ENCODE data around the gene PKP1.

Gene PKP1

DNA sequence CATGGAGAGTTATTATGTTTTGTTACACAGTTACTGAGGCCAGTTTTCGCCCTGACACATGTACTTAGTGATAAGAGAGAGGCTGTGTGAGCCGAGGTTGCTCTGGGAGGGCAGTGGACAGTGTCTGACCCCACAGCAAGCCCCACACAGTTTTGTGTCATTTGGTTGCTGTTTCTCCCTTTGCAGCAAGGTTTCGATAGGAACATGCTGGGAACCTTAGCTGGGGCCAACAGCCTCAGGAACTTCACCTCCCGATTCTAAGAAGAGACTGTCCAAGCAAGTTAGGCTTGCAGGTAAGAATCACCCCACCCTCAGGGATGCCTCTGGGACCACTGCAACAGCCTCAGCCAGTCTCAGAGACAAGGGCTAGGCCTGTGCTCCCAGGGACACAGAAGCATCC is 45.3 kb downstream of the PKP1 start:
- DNase-seq (ENCODE audit: low read depth): no peak

DNA sequence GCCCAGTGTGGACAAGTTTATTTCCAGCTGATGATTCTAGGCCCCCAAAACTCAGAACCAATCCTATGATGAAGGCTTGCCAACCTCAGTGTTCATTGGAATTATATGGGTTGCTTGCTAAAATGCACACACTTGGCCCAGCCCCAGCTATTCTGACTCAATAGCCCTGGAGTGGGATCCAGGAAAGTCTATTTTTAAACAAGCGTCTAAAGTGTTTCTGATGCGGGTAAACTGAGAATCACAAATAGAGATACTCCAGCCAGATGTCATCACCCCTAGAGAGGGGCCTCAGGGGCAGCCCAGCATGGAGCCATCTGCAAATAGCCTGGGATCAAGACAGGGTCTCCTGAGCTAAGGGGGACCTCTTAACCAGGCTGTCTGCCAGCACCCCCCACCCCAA is 46.0 kb downstream of the PKP1 start:
- no peak for DNase-seq (ENCODE audit: low read depth)

DNA sequence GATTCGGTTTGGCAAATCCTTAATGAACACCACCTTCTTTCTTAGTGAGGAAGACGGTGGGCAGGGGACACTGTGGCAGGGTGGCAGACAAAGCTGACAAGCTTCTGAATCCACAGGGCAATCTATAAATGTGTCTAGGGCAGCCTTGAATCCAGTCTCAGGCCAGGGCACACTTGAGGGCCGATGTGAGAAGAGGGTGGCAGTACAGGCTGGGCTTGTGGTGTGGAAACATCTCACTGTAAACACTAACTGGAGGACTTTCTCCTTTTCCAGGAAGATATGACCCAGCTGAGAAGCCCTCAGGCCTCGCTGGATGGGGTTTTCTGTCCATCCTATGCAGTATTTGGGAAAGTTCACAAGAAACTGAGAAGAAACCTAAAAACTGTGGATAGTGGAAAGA is 46.5 kb downstream of the PKP1 start:
- no peak for DNase-seq (ENCODE audit: low read depth)

DNA sequence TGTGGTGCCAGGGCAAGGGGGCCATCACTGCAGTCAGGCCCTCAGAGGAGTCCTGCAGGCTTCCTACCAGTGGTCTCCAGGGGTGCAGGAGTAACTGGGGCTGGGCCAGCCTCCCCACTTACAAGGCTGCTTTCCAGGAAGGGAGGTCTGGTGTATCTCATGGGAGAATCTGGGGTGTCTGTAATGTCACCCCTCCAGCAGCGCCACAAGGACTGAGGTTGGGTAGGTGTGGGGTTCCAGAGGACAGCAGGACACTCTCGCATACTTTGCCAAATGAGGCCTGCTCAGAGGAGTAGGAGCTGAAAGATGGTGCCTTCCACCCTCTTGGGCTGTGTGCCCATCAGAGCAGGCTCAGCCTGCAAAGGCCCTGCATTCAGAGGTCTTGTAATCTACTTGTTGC is 47.2 kb downstream of the PKP1 start:
- no peak for DNase-seq (ENCODE audit: low read depth)

DNA sequence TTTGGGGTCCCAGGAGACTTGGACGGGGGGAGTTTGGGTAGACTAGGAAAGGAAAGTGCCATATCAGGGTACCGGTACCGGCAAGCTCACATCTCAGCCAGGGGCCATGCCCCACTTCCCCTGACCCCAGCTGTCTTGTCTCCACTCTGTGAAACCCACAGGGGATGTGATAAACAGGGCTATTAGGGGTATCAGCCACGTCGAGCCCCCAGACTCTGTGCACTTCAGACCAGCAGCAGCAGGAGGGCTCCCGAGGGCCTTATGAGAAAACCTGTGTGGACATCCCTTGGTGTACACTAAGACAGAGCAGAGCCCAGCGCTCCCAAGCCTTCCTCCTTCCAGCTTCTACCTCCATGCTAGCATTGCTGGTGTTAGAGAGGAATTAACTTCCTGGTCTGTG is 47.9 kb downstream of the PKP1 start:
- no peak for DNase-seq (ENCODE audit: low read depth)

DNA sequence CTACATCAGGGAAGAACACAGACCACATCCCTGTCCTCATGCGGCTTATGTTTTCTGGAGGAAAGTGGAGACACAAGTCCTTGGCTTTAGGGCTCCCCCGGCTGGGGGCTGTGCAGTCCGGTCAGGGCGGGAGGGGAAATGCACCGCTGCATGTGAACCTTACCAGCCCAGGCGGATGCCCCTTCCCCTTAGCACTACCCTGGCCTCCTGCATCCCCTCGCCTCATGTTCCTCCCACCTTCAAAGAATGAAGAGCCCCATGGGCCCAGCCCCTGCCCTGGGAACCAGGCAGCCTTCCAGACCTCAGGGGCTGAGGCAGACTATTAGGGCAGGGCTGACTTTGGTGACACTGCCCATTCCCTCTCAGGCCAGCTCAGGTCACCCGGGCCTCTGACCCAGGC is 48.7 kb downstream of the PKP1 start:
- no peak for DNase-seq (ENCODE audit: low read depth)

DNA sequence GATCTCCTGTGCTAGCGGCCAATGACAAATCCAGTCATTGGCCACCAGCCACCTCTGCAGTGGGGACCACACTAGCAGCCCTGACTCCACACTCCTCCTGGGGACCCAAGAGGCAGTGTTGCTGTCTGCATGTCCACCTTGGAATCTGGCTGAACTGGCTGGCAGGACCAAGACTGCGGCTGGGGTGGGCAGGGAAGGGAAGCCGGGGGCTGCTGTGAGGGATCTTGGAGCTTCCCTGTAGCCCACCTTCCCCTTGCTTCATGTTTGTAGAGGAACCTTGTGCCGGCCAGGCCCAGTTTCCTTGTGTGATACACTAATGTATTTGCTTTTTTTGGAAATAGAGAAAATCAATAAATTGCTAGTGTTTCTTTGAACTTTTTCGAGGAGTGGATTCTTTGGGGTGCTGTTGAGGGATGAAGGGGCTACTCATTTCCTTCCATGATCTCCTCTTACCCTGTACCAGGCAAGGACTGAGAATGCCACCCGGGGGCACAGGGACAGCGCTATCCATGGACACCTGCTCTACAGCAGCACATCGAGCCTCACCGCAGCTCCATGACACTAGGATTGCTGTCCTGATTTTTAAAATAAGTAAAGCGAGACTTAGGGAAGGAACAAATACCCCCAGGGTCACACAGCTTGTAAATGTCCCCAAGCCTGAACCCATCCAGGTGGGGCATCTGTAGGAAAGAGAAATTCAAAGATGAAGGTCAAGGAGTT is 49.5 kb downstream of the PKP1 start:
- DNase-seq (ENCODE audit: low read depth): no peak

DNA sequence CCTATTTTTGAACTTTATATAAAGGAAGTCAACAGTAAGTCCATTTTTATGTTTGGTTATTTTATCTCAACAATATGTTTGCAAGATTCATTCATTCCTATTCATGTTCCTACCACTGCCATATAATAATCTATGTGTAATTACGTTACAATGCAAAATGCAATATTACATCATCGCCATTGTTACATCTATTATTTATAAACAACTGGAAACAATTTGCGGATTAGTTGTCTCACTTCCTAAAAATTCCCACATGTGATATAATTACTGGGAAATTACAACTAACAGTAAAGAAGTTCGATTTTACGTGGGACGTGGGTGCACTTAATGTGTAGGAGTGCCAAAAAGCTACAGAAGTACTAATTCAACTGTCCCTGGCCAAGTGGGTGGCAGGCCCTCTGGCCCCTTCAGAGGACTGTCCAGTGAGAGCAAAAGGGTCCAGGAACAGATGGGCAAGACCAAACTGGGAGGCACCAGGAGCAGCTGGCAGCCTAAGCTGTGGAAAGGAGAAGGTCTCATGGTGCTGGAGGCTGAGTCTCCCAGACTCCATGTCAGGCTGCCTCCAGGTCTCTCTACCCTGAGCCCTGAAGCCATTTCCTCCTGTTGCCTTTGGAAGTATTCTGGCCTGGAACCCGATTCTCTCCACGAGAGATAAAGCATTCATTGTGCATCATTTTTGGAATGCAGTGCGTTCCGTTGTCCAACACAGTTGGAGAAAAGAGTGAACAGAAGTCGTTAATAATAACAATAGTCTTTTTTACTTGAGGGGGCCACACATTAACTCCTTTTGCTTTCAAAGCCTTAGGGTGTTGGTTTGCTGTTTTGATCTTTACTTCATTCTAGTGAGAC is 51.2 kb downstream of the PKP1 start:
- DNase-seq (ENCODE audit: low read depth): no peak

DNA sequence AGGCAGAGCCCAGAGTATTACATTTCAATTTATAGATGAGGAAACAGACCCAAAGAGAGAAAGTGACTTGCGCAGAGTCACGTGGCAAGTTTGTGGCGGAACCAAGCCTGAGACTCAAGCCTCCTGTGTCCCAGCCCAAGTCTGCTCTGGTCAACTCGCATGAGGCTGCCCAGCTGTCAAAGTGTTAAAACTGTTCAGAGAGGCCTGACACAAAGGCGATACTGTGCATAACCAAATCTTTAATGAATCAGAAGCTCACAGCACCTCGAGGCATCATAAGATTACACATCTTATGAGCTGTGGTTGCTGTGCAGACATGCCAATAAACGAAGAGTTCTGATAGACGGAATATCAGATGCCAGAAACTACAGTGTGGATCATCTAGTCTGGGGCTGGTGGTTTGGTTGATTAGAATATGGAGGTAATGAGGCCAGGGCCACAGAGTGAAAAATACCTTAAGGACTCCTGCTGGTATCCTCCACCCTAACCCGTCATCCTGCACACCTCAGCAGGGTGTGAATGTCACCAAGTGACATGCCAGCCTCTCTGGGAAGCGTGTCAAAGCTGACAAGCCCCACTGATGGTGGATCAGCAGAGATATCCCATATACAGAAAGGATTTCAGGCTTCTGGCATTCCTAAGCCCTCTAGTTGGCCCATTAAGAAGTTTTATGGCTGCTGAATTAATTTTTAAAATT is 52.0 kb downstream of the PKP1 start:
- no peak for DNase-seq (ENCODE audit: low read depth)

DNA sequence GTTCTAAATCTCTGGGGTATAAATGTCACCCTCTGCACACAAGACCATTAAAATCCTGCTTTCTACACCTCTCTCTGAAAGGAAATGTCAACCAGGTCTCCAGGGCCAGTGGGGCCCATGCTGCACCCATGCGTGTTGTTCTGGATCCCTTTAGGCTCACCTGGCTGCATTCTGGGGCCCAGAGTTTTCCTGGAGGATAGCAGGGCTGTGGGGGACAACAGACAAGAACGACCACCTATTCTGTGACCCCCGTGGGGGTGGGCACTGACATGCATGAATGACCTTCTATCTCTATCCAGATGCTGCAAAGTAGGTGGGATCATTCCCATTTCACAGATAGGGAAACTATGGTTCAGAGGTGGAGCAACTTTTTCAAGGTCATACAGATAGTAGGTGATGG is 52.6 kb downstream of the PKP1 start:
- no peak for DNase-seq (ENCODE audit: low read depth)

DNA sequence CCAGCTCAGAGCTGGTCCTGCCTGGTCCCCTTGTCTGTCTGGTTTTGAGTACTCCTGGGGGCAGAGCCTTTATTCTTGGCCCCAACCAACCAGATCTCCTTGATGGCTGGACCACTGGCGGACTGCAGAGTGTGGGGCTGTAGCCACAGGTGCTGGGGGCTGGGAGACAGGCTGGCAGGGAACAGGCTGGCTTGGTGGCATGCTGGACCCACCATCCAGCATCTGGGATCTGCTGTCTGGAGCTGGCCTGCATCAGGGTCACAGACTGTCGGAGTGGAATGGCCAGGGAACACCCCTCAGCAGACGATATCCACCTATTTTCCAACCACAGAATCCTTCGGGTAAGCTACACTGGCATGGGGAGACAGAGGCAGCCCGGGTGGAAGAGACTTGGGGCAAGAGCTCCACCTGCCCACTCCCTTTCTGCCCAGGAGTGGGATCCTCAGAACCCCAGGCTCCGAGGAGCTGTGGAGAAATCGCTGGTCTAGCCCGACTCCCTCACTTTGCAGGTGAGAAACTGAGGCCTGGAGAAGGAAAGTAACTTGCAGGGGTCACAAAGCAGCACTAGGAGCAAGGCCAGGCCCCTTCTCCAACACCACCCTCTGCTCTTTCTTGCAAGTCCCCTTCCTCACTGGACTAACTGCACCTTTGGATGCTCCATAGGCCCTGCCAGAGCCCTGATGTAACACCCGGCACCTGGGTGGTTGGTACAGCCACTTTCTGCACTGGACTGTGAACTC is 53.6 kb downstream of the PKP1 start:
- no peak for DNase-seq (ENCODE audit: low read depth)

DNA sequence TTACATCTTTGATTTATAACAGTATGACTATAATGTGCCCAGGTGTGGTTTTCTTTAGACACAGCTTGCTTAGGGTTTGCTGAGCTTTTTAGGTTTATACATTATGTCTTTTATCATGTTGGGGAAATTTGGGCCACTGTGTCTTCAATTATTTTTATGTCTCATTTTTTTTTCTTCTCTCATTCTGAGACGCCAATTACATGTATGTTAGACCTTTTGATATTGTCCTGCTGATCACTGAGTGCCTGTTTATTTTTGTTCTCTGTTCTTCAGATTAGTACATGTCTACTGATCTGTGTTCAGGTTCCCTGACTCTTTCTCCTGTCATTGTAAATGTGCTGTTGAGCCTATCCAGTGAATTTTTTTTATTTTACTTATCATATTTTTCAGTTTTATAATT is 58.1 kb downstream of the PKP1 start:
- no peak for DNase-seq (ENCODE audit: low read depth)

DNA sequence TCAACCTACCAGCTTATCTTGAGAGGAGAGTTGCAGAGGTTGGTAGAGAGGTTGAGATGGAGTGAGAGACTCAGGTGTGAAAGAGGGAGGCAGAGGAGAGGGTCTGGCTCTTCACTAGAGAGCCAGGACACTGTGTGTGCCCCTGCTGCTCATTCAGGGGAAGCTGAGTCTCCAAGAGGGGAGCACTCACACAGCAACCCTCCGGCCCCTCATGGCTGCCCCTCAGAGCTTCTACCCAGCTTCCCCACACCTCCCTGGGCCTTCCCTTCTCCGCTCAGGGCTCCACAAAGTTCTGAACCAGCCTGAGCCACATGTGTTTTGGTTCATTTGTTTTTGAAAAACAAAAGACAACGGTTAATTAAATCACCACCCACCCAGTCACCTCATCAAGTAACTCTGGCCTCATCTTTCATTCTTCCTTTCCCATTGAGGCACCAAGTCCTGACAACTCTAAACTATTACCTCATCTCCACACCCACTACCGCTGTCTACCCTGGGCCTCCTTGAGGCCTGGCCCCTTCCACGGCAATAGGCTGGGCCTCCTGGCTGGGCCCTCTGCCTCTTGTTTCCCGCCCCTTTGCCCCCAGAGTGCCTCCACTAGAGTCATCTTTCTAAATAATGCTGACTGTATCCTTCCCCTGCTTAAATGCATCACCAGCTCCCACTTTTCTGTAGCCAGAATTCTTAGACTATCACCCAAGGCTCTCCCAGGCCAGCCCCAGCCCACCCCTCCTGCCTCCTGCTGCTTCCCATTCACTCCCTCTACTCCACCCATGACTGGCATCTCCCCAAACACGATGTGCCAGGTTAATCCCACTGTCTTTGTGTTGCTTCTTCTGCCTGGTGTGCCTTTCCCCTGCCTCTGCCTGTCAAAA is 61.1 kb downstream of the PKP1 start:
- no peak for DNase-seq (ENCODE audit: low read depth)

DNA sequence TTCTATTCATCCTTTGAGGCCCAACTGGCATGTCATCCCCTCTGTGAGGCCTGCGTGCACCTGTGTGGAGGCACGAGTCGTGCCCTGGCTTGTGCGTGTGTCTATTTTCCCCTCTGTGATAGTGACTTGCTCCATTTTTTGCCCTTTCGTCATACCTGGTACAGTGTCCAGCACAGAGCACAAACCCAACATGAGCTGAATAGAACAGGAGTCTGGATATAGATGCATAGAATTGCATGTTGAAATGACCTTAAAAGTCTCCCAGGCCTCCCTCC is 61.7 kb downstream of the PKP1 start:
- no peak for DNase-seq (ENCODE audit: low read depth)

DNA sequence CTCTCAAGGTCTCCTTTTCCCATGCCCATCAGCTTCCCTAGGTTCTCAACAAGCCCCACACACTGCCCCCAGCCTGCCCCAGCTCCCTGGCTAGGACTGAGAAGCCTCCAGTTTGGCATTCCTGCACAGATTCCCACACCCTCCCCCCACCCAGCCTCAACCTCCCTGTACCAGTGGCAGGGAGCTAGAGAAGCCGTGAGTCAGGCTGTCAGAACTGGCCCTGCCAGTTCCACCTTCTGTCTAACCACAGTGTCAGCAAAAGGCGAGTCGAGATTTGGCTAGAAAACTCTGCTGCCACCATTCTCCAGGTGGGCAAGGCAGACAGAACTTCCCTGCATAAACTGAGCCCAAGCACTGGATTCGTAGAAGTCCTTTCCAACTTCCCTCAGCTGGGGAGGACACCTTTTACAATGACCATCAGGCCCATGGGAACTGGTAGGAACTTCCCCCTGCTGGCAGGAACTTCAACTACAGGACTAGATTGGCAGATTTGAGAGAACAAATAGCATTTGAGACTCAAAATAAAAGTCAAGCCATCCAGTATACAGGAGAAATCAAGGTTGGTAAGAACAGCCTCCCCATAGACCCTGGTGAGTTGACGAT is 63.1 kb downstream of the PKP1 start:
- no peak for DNase-seq (ENCODE audit: low read depth)

DNA sequence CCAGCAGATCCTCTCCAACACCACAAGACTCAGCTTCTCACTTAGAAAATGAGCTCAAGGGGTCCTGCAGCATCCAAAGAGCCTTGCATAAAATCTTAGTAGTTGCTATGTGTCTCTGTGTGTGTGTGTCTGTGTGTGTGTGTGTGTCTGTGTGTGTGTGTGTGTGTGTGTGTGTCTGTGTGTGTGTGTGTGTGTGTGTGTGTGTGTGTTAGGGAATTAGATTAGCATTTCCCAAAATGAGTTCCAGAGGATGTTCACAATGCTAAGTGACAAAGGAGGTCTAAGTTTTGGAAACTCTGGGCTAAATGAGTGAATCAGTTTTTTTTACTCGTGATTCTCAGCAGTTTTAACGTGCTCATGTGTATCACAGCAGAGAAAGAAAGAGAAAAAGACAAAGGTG is 63.7 kb downstream of the PKP1 start:
- DNase-seq (ENCODE audit: low read depth): no peak

DNA sequence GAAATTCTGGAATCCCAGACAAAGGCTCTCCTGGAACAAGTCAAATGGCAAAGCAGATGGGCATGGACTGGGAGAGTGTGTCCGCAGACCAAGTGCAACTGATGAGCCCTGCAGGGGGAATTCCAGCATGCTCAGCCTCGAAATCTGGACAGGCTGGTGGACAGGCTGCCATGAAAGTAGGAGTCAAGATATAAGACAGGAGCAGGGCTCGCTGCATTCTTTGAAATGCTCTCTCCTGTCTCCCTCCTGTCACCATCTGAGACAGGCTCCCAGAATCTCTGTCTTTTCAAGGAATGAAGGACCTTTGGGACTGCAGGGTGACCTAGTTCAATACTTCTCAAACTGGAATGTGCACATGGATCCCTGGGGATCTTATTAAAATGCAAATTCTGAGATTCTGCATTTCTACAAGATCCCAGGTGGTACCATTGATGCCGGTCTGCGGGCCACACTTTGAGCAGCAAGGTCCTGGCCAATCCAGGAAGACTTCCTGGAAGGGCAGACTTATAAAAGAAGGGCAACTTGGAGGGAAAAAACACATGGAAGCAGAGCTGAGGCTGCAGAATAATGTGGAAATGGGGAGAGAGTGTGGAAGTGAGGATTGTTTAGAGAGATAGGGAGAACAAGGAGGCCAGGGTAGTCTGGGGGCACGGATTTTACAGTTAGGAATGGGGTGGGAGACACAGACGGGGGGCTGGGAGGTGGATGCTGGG is 64.3 kb downstream of the PKP1 start:
- no peak for DNase-seq (ENCODE audit: low read depth)

DNA sequence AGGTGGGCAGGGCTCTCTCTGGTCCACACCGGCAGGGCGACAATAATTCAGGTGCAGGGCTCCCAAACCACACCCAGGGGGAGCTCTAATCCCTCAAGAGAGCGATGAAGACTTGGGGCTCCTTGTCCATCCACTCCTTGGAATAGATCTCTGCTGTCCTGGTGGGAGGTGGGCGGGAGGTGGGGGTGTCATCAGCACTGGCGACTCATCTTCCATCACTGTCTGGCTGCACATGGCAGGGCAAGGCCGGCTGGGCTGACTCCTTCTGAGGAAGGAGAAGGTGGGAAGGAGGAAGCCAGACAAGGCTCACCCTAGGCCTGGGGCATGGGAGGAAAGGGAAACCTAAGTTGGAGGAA is 64.9 kb downstream of the PKP1 start:
- no peak for DNase-seq (ENCODE audit: low read depth)

DNA sequence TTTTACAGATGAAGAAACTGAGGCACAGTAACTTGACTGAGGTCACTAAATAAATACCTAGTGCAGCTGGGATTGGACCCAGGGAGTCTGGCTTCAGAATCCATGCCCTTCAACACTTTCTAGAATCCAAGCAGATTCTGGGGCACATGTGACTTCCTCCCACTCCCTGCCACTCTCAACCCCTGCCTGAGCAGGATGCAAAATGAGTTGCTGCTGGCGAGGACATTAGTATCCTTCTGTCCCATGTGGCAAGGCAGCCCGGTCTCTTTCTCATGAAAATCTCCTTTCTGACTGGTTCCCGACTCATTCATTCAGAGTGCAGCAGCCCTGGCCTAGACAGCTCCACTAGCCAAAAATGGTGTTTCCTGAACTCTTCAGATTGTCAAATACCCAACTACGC is 65.8 kb downstream of the PKP1 start:
- DNase-seq (ENCODE audit: low read depth): no peak

DNA sequence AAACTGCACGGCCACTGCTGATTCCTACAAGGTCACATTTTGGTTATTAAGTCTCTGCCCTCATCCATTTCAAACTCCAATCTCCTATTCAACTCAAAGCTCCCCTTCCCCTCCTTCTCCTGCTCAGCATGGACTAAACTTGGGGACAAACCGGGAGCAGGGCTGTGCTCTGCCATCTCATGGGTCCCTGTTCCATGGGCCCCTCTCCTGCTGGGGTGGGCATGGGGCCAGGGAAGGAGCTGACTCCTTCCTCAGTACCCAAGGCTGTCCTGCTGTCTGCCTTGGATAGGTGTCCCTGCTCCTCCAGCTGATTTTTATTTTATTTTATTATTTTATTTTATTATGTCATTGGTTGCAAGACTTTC is 67.0 kb downstream of the PKP1 start:
- no peak for DNase-seq (ENCODE audit: low read depth)

DNA sequence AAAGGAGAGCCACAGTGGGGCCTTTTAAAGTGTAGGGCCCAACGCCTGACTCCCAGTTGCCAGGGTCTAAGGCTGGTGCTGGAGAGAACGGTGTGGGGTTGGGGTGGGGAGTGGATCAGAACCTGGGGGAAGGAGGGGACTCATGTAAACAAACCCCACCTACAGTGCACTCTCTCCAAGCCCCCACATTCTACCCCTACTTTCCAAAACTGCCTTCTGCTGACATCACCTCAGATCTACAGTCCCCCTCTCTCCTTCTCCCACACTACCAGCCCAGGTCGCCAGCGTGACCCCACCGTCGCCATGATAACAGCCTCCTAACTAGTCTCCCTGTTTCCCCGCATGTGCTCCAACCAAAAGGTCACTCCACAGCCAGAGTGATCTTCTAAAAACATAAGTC is 67.6 kb downstream of the PKP1 start:
- no peak for DNase-seq (ENCODE audit: low read depth)
